SK-N-SH (cell line): Measurements from ENCODE around the gene OTOS.

Experiments used
- CTCF ChIP-seq: fragments of 200-600 bp; sonication (generic); IDR thresholded peaks from 2 replicates; pipeline ENCODE4 v1.6.1; 2017; ENCODE audit warnings: antibody characterized with exemption, mild to moderate bottlenecking, moderate library complexity
- JUND ChIP-seq: IDR thresholded peaks from 2 replicates; pipeline ENCODE4 v1.4.0; 2012
- MAX ChIP-seq: IDR thresholded peaks from 2 replicates; pipeline ENCODE4 v1.4.0; 2012; ENCODE audit warnings: low read depth
- RXRA ChIP-seq: IDR thresholded peaks from 2 replicates; pipeline ENCODE4 v1.4.0; 2012; ENCODE audit warnings: low read depth, mild to moderate bottlenecking, borderline replicate concordance
- USF1 ChIP-seq: IDR thresholded peaks from 2 replicates; pipeline ENCODE4 v1.4.0; 2012; ENCODE audit warnings: low read depth, borderline replicate concordance
- YY1 ChIP-seq: IDR thresholded peaks from 2 replicates; pipeline ENCODE4 v1.4.0; 2012; ENCODE audit warnings: low read depth, mild to moderate bottlenecking

GRCh38 chr2:240170354-240170735 lies 29.9 kb upstream of the OTOS start:
- TF ChIP-seq MAX (no peak), YY1 (no peak), CTCF (no peak), USF1 (no peak), RXRA (no peak), JUND (no peak)
